GM12864 (cell line): ENCODE data around the gene ASB13.
"Not testable (repeated sequence)": the region's sequence is repeated elsewhere in the genome, so short reads cannot be mapped to it uniquely, and the experiment has no call there.

Source experiments
- DNase-seq: peaks from one replicate; pipeline ENCODE4 v3.0.0-alpha.2; 2011; ENCODE audit warnings: low read depth
- H3K4me3 ChIP-seq: 2 replicates; pipeline ENCODE4 v1.5.1; 2011; ENCODE audit warnings: mild to moderate bottlenecking, low read depth, low read length, control low read depth
- TF ChIP-seq, protein P1 (sequence below): IDR thresholded peaks from 2 replicates; pipeline ENCODE4 v1.5.1; 2011; ENCODE audit warnings: low read depth, mild to moderate bottlenecking, moderate library complexity, low read length, control low read depth, inconsistent platforms; ENCODE audit errors: missing control alignments

ASB13 gene

DNA sequence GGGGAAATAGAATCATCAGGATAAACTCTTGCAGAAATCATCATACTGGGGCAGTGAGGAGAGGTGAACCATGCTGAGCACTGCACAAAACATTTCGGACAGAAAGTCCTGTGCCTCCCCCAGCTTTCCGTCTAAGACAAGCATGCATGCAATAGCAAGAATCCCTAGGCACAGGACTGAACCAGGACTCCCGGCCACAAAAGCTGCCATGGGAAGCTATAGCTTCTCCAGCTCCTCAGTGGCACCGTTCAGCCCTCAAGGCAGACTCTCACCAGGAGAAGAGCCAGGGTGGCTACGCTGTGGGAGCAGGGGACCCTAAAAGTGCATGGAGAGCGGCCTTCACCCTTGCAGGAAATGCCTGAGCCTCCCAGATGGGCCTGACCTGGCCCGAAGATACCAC lies 70.8 kb downstream of the ASB13 start:
- no peak overlapping the region for H3K4me3 ChIP-seq
- TF ChIP-seq, protein P1, sequence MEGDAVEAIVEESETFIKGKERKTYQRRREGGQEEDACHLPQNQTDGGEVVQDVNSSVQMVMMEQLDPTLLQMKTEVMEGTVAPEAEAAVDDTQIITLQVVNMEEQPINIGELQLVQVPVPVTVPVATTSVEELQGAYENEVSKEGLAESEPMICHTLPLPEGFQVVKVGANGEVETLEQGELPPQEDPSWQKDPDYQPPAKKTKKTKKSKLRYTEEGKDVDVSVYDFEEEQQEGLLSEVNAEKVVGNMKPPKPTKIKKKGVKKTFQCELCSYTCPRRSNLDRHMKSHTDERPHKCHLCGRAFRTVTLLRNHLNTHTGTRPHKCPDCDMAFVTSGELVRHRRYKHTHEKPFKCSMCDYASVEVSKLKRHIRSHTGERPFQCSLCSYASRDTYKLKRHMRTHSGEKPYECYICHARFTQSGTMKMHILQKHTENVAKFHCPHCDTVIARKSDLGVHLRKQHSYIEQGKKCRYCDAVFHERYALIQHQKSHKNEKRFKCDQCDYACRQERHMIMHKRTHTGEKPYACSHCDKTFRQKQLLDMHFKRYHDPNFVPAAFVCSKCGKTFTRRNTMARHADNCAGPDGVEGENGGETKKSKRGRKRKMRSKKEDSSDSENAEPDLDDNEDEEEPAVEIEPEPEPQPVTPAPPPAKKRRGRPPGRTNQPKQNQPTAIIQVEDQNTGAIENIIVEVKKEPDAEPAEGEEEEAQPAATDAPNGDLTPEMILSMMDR = no peak
- DNase-seq = no peak

DNA sequence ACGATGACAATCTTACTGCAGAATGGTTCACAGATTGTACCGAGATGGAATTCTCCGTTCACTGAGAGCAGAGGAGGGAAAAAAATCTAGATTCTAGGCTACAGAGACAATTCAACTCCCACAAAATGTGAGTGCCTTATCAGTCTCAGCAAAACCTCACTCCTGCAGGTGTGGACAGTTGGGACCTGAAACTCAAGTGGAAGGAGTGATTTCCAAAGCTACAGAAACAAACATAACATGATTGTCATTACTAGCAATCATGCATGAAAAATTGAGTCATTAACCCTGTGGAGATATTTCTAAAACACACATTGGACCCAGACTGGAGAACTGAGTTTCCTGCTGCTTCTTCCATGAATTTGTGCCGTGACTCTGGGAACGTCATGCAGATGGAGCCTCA lies 71.3 kb downstream of the ASB13 start:
- DNase-seq = no peak
- TF ChIP-seq, protein P1 = no peak
- no peak overlapping the region for H3K4me3 ChIP-seq

DNA sequence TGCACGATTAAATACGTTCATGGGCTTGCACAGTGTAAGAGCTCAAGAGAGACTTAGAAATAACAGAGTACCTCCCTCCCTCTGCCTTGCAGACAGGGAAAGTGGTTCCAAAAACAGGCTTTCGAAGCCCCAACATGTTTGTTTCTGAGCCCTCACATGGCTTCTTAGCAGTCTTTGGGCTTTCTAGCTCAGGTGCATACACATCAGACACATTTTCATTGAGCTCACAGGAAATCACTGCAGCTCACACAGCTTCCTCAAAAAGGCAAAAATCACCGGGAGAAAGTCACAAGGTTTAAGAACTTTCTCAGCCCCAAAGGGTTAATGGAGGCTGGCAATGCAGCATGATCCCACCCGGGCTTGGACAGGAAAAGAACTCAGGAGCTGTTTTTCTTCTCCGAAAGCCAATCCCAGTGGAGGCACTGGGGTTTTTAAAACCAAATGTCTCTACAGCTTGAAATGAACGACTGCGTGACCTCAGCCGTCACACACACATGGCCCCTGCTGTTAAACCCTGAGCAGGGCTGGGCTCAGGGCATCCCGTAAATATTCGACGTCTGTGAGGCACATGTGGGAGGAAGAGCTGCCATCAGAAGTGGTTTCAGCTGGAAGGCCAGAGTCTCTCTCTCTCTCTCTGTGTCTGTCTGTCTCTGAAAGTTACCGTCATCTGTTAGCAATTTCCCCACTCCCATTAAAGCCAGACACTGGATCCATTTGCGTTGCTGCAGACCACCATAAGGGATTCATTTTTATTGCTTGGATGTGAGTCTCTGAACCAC lies 71.9 kb downstream of the ASB13 start:
- no peak overlapping the region for H3K4me3 ChIP-seq
- DNase-seq = no peak
- TF ChIP-seq, protein P1 = no peak

DNA sequence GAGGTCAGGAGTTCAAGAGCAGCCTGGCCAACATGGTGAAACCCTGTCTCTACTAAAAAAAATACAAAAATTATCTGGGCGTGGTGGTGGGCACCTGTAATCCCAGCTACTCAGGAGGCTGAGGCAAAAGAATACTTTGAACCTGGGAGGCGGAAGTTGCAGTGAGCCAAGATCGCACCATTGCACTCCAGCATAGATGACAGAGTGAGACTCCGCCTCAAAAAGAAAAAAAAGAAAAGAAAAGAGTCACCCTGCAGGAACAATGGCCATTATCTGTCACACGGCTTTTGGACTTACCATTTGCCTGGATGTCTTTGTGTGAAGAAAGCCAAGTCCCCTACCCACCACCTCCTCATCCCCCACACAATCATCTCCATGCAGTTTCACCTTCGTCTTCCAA lies 73.0 kb downstream of the ASB13 start:
- DNase-seq, H3K4me3 ChIP-seq: not testable (repeated sequence)

DNA sequence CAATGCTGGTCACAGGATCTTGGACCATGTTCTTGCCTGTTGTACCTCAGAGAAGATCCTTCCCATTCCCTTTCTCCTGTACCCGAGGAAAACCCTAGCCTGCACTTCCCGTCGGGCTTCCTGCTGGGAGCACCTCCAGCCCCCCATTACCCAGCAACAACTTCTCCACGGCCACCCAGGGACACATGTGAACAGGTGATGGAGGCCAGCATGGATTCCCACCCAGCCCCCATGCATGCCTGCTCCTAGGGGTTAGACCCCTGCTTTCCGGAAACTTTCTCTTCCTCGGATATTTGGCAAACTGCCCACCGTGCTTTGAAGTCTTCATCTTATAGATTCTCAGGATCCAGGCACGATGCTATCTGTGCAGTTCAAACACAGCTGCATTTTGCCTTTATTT lies 74.3 kb downstream of the ASB13 start:
- no peak overlapping the region for H3K4me3 ChIP-seq
- no peak for DNase-seq
- TF ChIP-seq, protein P1 = no peak

DNA sequence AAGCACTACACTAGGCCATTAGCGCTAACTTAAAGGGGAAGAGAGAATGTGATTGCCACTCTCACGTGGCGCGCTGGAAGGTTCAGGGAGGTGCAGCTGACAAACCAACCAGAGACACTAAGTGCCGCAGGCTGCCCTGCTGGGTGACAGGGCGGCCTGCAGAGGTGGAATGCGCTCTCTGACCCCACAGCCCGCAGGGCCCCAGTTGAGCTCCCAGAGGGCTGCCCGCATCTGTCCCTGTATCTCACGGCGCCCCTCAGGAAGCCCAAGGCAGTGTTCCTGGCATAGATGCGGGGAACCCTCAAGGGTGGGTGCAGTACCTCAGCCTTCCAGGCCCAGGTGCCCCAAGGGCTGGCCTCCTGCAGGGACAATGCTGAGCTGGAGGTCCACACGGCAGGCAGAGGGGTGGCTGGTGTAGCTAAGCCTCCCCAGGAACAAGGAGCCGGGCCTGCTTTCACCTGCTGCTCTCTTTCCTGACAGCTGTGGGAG lies 75.0 kb downstream of the ASB13 start:
- TF ChIP-seq, protein P1 = no peak
- H3K4me3 ChIP-seq = no peak overlapping the region
- DNase-seq = no peak

DNA sequence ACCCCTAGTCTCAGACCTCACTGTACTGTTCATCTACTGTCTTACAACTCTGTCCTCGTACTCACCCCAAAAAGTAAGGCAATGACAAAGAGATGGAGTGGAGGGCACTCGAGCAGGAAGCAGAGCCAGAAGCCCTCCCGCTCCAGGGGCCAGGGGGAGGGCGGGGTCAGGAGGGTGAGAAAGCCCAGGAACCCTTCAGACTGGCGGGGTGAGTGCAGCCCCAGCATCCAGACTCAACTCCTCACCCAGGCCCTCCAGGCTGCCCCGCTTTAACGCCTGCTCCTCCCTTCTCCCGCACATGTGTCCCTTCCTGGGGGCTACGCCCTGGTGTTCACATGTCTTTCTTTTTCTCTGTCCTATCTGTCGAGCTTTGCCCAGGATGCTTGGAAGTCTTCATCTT lies 75.6 kb downstream of the ASB13 start:
- TF ChIP-seq, protein P1 = no peak

More for the DNA sequence above, 75.6 kb downstream of the ASB13 start:
- no peak overlapping the region for H3K4me3 ChIP-seq
- no peak for DNase-seq
